GM12878 (cell line): ENCODE measurements around the gene RANBP17.

ENCODE experiments used
- ATF7 ChIP-seq: fragments of 450-650 bp; IDR thresholded peaks from 2 replicates; pipeline ENCODE4 v1.6.1; 2016; ENCODE audit warnings: low read depth, mild to moderate bottlenecking
- BCLAF1 ChIP-seq: fragments of 450-650 bp; IDR thresholded peaks from 2 replicates; pipeline ENCODE4 v1.6.1; 2017; ENCODE audit warnings: antibody characterized with exemption, mild to moderate bottlenecking, moderate library complexity
- CHD1 ChIP-seq: IDR thresholded peaks from 2 replicates; pipeline ENCODE4 v1.6.1; 2012; ENCODE audit warnings: low read depth, low read length, improper control_type of control experiment
- CTCF ChIP-seq, 3 experiments: IDR thresholded peaks in 2 of 3; conservative IDR thresholded peaks in 1 of 3; 2 replicates each; pipeline ENCODE4 v1.5.1; 2011; ENCODE audit warnings: low read depth in 3 of 3, low read length in 3 of 3, mild to moderate bottlenecking in 3 of 3, control low read depth in 2 of 3, moderate library complexity in 2 of 3, inconsistent platforms in 1 of 3, mixed read lengths in 1 of 3; ENCODE audit not compliant: control insufficient read depth in 2 of 3, insufficient read depth in 1 of 3; ENCODE audit errors: extremely low read depth in 1 of 3
- GABPA ChIP-seq: IDR thresholded peaks from 2 replicates; pipeline ENCODE4 v1.6.1; 2014; ENCODE audit warnings: antibody characterized with exemption, low read depth, mild to moderate bottlenecking, inconsistent platforms
- MAX ChIP-seq: IDR thresholded peaks from 2 replicates; pipeline ENCODE4 v1.6.1; 2012; ENCODE audit warnings: low read depth, low read length, improper control_type of control experiment
- SP1 ChIP-seq: IDR thresholded peaks from one replicate; pipeline ENCODE4 v1.6.1; 2011; ENCODE audit warnings: low read depth, low read length
- USF1 ChIP-seq: IDR thresholded peaks from 2 replicates; pipeline ENCODE4 v1.6.1; 2011; ENCODE audit warnings: borderline replicate concordance, low read depth, mild to moderate bottlenecking, moderate library complexity, mixed read lengths, low read length; ENCODE audit not compliant: insufficient read depth; ENCODE audit errors: extremely low read length

GRCh38 chr5:171249460-171249859 lies 387.6 kb downstream of the RANBP17 start:
- no peak for TF ChIP-seq CHD1
- TF ChIP-seq SP1 = no peak
- TF ChIP-seq CTCF (IDR thresholded peaks at IDR 0.05 in 2 of 3, conservative IDR thresholded peaks at IDR 0.05 in 1 of 3; ENCODE audit: control insufficient read depth in 2 of 3, extremely low read depth in 1 of 3, insufficient read depth in 1 of 3, low read depth in 3 of 3, low read length in 3 of 3) = no peak
- TF ChIP-seq BCLAF1 = no peak
- TF ChIP-seq MAX = no peak
- TF ChIP-seq GABPA = no peak
- no peak for TF ChIP-seq USF1
- TF ChIP-seq ATF7 = no peak
